HG03066 (cell line): Measurements from ENCODE around the gene SLC2A14.

ENCODE experiments used
- ATAC-seq: cut with Tn5 transposase; IDR thresholded peaks from one replicate; pipeline ENCODE4 v1.9.1; 2021; ENCODE audit warnings: low read depth; ENCODE audit not compliant: unreplicated experiment

SLC2A14 gene

DNA sequence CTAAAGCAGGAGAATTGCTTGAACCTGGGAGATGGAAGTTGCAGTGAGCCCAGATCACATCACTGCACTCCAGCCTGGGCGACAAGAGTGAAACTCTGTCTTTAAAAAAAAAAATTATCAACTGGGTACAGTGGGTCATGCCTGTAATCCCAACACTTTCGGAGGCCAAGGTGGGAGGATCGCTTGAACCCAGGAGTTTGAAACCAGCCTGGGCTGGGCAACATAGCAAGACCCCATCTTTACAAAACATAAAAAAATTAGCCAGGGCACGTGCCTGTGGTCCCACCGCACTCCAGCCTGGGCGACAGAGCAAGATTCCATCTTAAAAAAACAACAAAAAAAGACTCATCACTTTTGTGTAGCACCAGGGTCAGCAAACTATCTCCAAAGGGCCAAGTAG is 90.7 kb downstream of the SLC2A14 start:
- ATAC-seq = no peak

DNA sequence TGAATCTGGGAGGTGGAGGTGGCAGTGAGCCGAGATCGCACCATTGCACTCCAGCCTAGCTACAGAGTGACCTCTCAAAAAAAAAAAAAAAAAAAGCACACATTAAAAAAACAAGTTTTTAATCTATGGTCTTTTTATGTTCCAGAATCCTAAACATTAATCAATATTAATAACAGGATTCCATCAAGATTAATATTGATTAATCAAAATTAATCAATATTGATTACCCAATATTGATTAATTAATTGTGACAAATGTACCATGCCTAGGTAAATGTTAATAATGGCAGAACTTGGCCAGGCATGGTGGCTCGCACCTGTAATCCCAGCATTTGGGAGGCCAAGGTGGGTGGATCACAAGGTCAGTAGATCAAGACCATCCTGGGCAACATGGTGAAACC is 91.4 kb downstream of the SLC2A14 start:
- no peak for ATAC-seq

DNA sequence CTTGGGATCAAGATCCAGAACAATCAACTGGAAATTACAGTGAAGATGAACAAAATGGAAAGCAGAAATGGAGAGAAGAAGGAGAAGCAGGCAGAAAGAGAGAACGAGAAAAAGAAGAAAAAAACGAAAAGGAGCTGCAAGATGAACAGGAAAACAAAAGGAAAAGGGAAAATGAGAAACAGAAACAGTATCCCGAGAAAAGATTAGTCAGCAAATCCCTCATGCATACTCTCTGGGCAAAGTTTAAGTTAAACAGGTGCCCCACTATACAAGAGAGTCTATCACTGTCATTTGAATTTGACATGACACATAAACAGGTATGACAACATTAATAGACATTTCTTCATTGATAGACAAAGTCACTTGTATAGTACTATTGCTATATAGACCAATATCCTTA is 102.7 kb downstream of the SLC2A14 start:
- no peak for ATAC-seq
